GM21529 (cell line): ENCODE measurements around the gene MBOAT1.
"Not testable (repeated sequence)": the region's sequence is repeated elsewhere in the genome, so short reads cannot be mapped to it uniquely, and the experiment has no call there.

ENCODE experiments used
- ATAC-seq: cut with Tn5 transposase; IDR thresholded peaks from one replicate; pipeline ENCODE4 v1.9.1; 2021; ENCODE audit not compliant: unreplicated experiment

The MBOAT1 gene

DNA sequence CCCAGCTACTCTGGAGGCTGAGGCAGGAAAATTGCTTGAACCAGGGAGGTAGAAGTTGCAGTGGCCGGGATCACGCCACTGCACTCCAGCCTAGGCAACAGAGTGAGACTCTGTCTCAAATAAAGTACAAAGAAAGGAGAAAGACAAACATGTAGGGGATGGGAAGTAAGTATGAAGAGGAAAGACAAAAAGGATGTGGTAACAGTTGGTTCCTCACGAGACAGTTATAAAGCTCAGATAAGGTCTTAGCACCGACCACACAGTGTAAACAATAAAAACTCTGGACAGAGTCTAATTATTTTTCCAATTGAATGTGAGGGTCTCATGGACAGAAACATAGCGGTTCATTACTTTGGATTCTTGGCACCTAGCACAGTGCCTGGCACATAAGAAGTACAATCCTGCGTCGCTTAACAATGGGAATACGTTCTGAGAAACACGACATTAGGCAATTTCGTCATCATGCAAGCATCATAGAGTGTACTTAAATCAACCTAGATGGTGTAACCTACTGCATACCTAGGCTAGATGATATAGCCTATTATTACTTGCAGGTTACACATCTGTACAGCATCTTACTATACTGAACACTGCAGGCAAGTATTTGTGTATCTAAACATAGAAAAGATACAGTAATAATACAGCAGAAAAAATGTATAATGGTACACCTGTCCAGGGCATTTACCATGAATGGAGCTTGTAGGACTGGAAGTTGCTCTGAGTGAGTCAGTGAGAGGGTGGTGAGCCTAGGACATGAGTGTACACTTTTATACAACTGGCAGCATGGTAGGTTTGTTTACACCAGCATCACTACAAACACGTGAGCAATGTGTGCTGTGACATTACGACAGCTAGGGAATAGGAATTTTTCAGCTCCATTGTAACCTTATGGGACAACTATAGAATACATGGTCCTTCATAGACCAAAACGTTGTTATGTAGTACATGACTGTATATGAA, 38.2 kb downstream of the MBOAT1 start:
- peak; percentile 52 for ATAC-seq

DNA sequence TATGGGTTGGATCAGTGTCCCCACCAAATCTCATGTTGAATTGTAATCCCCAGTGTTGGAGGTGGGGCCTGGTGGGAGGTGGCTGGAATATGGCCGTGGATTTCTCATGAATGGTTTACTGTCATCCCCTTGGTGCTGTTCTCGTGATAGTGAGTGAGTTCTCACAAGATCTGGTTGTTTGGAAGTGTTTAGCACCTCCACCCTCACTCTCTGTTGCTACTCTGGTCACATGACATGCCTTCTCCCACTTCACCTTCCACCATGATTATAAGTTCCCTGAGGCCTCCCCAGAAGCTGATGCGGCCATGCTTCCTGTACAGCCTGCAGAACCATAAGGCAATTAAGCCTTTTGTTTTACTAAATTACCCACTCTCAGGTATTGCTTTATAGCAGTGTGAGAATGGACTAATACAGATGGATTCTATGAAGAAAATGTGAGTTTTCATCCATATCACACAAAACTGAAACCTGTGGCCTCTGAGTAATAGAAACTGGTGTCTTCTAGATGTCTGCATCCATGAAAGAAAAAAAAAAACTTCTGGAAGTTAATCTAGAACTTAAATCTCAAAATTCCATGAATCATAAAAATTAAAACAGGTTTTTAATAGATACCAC, 39.3 kb downstream of the MBOAT1 start:
- no peak for ATAC-seq

DNA sequence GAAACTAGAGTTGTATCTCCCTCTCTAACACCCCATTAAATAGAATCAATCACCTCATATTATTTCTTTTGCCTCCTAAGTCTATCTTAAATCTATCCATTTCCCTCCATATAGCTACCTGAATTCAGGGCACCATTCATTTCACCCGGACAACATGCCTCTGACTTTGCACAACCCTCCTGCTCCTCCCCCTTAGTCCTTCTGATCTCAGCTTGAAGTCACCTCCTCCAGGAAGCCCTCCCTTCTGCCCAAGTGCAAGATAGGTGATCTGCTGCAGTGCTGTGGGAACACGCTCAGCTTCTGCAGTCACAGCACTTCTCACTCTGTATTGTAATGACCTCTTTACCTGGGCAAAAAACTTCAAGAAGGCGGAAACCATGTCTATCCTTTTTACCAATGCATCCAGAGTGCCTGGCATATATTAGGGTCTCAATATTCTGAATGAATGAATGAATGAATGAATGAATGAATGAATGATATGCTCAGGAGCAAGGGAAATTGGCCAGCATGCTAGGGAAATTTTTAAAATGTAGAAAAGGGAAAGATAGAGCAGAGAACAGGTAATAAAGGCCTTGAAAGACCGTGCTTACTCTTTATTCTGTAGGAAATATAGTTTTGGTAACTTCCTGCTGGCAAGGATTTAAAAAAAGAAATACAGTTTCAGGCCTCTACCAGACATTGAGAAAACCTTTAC, 41.7 kb downstream of the MBOAT1 start:
- ATAC-seq: no peak

DNA sequence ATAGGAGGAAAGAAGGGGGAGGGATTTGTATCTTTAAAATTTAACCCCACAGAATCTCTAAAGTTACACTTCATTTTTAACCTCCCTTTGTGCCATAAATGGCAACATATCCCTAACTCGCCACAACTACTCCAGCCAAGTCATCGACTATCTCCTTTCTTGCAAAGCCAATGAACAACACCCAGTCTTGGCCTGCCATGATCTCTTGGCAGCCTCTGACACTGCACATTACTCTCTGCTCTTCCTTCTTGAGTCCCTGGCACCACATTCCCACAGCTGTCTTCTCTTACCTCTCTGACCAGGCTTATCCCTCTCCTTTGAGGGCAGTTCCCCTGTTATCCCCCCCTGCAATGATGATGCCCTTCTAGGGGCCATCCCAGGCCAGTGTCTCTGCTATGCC, 42.5 kb downstream of the MBOAT1 start:
- ATAC-seq: no peak

DNA sequence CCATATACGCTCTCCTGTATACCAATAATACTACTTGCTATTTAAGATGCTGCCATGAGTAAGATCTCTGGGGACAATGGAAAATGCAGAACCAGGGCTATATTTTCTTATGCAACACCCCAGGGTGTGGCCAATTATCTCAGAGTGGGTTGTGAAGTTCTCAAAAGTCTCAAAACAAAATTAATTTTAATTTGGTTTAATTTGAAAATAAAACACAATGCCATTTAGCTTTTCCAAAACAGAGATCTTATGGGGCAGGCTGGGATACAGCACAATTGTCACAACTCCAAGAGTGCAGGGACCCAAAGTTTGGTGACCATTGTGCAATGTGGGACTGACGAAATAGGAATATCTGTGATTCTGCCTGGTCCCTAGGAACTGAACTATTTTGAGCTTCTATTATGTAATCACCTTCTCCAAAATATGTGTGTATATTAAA, 43.1 kb downstream of the MBOAT1 start:
- ATAC-seq: no peak

DNA sequence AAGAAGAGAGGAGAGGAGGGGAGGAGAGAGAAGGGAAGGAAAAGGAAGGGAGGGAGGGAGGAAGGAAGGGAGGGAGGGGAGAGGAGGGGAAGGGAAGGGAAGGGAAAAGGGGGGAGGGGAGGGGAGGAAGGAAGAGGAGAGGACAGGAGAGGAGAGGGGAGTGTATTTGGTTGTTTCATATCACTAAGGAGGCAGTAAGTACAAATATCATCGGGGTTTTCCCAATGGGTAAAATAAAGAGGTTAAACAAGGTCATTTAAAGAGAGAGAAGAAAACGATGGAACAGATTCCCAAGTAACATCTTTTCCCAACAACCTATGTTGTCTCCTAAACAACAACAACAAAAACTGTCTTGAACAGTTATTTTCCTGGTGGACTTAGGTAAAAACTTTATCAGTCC, 43.6 kb downstream of the MBOAT1 start:
- no peak for ATAC-seq

DNA sequence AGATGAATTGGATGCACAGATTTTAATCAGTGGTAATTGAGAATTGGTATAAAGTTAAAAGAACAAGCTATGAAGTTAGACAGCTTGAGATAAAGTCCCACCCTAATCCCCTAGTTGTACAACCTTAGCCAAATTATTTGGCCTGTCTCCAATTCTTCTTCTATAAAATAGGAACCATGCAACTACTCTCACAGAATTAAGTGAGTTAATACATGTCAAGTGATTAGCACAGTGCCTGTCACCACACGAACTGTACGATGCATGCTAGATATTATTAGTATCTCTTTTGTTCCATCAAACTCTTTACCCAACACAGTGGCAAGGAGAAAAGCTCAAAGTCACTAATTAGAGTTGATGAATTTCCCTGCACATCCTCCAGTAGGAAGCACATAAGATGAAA, 44.7 kb downstream of the MBOAT1 start:
- ATAC-seq: no peak

DNA sequence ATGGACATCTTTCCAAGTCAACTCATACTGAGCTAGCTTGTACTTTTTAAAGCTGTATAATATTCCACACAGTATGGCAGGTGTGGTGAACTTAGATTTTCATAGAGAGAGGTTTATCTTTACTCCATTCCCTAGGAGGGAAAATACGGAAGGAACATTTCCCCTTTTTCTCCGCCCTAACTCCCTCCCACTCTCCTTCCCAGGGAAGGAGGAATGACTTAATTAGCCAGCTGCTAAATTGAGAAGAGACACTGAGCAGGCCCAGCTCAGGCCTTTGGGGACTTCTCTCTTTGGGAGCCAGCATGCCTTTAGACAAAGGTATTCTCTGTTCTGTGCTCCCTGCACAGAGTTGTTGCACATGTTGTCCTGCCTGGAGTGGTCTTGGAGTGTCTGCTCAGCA, 46.1 kb downstream of the MBOAT1 start:
- no peak for ATAC-seq

DNA sequence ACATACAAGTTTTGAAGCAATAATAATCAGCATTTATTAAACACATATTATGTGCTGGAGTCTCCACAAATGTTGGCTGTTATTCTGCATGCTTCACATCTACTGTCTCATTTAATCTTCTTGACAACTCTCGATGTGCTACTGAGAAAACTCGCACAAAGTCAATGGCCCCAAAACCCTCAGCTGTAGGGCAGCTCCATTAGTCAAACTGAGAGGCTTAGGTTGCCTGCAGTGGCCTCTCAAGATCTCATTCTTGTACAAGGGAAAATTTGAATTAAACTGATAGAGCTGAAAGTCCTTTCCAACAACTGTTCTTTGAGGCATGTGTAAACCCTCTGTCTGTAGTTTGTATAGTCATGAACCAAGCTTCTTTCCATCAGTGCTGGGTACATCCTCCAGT, 49.8 kb downstream of the MBOAT1 start:
- ATAC-seq: no peak

DNA sequence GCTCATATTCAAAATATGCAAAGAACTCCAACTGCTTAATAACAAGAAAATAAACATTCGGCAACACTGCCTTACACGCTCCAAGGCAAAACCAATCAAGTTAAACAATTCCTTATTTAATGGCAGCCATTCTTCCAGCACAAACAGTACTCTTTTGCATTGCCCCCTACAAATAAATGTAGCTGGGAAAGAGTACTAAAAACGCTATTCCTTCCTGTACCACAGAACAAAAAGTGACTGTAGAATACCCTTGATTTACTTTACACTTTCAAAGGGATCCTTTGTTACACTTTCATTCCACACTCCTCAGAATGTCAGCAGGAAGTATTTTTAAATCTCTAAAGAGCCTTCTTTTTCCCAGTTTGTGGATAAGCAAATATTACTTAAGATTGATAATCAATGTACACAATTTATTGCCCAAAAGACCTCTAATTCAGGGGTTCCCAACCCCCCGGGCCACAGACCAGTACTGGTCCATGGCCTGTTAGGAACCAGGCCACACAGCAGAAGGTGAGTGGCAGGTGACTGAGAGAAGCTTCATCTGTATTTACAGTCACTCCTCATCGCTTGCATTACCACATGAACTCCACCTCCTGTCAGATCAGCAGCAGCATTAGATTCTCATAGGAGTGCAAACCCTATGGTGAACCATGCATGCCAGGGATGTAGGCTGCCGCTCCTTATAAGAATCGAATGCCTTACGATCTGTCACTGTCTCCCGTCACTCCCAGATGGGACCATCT, 51.6 kb downstream of the MBOAT1 start:
- no peak for ATAC-seq

DNA sequence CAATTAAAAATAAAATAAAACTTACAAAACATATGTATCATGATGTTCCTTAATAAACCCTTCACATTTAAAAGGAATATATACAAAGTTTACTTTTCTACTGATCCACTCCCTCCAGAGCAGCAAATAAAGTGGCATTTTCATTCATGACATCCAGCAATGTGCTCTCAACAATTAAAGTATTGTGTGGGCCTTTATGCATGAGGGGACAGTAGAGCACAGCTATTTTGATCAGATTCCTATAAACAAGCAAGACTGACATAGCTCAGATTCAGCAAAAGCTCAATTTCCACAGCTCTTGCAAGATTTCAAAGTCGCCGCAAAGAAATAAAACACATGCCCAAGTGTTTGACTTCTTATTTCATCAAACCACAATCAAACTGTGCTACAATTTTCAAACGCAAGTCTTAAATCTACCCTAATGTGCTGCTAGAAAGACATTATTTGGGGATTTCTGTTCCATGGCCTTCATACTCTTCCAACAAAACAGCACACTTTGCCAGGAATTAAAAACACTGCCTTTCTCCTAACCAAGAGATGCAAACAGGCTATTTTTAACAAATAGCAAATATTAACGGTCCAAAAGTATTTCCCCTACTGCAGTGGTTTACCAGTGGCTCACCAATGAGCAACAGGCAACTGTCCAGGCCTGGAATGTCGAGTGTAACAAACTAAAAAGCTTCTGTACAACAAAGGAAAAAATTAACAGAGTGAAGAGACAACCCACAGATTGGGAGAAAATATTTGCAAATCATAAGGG, 52.3 kb downstream of the MBOAT1 start:
- no peak for ATAC-seq

DNA sequence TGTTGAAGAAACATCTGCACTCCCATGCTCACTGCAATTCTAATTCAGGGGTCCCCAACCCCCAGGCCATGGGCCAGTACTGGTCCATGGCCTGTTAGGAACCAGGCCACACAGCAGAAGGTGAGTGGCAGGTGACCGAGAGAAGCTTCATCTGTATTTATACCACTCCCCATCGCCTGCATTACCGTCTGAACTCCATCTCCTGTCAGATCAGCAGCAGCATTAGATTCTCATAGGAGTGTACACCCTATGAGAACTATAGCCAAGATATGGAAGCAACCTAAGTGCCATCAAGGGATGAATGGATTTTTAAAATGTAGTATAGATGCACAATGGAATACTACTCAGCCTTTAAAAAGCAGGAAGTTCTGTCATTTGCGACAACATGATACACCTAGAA, 53.2 kb downstream of the MBOAT1 start:
- ATAC-seq: no peak

DNA sequence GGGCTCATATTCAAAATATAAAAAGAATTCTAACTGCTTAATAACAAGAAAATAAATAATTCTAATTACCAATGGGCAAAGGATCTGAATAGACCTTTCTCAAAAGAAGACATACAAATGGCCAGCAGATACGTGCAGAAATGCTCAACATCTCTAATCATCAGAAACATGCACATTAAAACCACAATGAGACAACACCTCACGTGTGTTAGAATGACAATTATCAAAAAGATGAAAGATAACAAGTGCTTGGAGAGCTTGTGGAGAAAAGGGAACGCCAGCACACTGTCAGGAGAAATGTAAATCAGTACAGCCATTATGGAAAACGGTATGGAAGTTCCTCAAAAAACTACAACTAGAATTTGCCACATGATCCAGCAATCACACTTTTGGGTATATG, 53.6 kb downstream of the MBOAT1 start:
- no peak for ATAC-seq

DNA sequence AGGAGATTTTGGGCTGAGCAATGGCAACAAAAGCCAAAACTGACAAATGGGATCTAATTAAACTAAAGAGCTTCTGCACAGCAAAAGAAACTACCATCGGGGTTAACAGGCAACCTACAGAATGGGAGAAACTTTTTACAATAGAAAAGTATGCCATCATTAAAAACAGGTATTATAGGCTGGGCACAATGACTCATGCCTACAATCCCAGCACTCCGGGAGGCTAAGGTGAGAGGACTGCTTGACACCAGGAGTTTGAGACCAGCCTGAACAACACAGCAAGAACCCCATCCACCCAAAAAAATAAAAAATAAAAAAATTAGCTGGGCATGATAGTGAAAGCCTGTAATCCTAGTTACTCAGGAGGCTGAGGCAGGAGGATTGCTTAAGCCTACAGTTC, 55.4 kb downstream of the MBOAT1 start:
- ATAC-seq: no peak

DNA sequence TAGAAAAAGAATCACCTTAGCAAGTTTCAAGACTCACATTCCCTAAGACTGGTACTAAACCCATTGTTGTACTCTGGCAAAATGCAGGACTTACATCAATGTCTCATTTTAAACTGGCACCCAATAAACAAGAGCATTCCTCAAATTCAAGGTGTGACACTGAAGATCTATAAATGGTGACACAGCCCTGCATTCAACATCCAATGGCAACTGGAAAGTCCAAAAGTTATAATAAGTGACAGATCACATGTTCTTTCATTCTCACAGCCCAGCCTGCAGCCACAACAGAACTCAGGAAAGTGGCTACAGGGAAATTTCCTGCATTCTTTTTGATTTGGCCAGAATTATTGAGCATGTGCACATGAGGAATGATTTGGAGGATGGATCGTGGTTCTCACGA, 57.5 kb downstream of the MBOAT1 start:
- ATAC-seq: no peak

DNA sequence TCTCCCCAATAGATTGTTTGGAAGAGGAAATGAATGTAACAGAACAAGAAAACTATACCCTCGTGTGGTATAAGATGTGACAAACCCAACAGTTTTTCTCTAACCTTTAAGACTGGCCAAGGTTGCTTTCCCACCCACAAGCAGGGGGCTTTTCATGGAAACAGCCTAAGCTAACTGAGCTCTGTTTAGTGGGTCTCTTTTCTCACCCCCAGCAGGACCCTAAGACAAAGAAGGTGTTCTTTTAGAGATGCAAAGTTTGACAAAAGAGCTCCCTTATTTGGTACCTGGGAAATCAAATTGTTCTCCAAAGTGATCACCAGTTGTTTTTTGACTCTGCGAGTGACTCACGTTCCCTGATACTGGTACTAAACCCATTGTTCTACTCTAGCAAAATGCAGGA, 59.1 kb downstream of the MBOAT1 start:
- ATAC-seq: no peak

DNA sequence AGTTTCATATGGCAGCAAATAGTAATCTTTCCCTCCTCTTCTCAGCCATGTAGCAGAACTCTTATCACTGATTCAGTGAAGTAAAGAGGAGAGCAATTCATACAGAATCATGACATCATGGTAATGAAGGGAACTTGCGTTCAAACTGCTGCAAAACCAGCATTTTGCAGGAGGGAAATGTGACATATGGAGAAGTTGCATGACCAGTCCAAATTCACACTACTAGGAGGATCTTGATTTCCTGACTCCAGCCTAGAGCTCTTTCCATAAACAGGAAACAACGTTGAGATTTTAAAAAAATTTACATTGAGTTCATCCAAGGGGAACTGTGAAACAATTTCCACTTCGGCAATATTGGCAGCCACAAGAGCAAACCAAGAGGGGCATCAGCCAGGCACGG, 63.8 kb downstream of the MBOAT1 start:
- ATAC-seq: no peak

DNA sequence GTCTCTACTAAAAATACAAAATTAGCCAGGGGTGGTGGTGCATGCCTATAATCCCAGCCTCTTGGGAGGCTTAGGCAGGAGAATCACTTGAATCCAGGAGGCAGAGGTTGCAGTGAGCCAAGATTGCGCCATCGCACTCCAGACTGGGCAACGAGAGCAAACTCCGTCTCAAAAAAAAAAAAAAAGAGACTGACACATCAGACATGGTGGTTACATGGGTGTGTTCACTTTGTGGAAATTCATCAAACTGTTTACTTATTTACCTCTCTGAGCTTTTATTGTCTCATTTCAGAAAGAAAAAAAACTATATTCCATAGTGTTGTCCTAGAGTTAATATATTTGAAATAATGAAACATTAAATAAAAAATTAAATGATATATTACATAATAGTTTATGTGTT, 64.8 kb downstream of the MBOAT1 start:
- ATAC-seq: no peak

DNA sequence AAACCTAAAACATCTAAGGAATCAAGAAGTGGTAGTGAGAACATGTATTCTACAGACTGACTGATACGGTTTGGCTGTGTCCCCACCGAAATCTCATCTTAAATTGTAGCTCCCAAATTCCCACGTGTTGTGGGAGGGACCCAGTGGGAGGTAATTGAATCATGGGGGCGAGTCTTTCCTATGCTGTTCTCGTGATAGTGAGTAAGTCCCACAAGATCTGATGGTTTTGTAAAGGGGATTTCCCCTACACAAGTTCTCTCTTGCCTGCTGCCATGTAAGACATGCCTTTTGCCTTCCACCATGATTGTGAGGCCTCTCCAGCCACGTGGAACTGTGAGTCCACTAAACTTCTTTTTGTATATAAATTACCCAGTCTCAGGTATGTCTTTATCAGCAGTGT, 65.4 kb downstream of the MBOAT1 start:
- not testable (repeated sequence) for ATAC-seq

DNA sequence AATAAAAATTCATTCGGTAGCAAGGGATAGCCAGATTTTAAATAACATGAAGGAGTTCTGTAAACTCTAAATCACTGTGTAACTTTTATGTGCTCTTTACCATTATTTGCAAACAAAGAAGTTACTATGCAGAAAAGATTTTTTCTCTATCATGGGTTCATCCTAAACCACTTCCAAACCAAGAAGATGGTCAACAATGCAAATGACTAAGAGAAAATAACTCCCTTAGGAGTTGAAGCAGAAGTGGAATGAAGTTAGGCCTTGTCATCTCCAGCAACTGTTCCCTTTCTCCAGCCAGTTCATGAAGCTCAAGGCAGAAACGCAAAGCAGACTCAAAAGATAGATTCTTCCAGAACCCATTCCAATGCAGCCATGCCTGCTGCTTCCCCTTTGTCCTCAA, 66.0 kb downstream of the MBOAT1 start:
- ATAC-seq: no peak
